ENCODE results near the gene C19orf81.

DNA sequence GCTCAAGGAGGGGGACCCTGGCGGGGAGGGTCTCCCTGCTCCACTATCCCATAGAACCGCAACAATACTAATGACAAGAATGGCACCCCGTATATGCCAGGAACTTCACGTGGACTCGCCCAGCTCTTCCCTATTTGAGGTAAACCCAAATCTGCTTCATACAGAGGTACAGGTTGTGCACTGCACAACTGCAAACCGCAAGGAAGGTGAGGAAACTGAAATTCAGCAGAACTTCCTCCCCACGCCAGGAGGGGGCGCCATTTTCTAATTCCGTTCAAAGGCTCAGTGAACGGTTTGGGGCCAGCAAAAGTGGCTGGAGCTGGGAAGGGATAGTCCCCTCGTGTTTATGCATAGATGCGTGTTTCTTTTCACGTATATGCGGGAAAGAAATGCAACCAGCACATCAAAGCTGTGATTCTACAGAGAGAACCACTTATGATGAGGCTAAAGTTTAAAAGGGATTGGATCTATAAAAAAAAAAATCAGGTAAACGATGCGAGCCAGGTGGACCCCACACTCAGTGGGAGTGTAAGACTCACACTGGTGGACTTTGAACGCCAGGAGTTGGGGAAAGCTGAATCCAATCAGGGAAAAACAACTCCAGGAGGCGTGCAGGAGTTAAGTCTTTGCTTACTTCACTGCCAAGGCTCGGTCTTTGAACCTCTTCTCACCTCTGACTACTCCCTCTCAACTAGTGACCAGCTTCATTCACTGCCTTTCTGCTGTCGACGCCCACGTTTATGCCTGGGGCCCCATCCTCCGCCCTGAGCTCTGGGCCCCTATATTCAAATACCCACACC, 20.3 kb downstream of the C19orf81 start:
- TF ChIP-seq EZH2 (IDR thresholded peaks at IDR 0.05; ENCODE audit: borderline replicate concordance, low read depth, low read length, severe bottlenecking) (no peak), POLR2AphosphoS5 (IDR thresholded peaks at IDR 0.05; ENCODE audit: insufficient read depth, low read depth, low read length) (no peak), MYC (IDR thresholded peaks at IDR 0.05; ENCODE audit: low read depth, low read length) (no peak), POLR2A (IDR thresholded peaks at IDR 0.05; ENCODE audit: low read depth, low read length) (no peak), FOS (IDR thresholded peaks at IDR 0.05; ENCODE audit: borderline replicate concordance, insufficient read depth, low read length) (no peak), JUN (IDR thresholded peaks at IDR 0.05; ENCODE audit: borderline replicate concordance, insufficient read depth, insufficient read length, low read depth) (no peak)
- TF ChIP-seq, protein P1, sequence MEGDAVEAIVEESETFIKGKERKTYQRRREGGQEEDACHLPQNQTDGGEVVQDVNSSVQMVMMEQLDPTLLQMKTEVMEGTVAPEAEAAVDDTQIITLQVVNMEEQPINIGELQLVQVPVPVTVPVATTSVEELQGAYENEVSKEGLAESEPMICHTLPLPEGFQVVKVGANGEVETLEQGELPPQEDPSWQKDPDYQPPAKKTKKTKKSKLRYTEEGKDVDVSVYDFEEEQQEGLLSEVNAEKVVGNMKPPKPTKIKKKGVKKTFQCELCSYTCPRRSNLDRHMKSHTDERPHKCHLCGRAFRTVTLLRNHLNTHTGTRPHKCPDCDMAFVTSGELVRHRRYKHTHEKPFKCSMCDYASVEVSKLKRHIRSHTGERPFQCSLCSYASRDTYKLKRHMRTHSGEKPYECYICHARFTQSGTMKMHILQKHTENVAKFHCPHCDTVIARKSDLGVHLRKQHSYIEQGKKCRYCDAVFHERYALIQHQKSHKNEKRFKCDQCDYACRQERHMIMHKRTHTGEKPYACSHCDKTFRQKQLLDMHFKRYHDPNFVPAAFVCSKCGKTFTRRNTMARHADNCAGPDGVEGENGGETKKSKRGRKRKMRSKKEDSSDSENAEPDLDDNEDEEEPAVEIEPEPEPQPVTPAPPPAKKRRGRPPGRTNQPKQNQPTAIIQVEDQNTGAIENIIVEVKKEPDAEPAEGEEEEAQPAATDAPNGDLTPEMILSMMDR (IDR thresholded peaks at IDR 0.05; ENCODE audit: extremely low read depth in 1 of 2, insufficient read depth in 1 of 2, low read depth in 1 of 2, low read length in 2 of 2) = peak; percentile 75 to 76
- TF ChIP-seq, protein P2, sequence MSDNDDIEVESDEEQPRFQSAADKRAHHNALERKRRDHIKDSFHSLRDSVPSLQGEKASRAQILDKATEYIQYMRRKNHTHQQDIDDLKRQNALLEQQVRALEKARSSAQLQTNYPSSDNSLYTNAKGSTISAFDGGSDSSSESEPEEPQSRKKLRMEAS (IDR thresholded peaks at IDR 0.05; ENCODE audit: insufficient read depth, insufficient read length) = no peak

All from endothelial cell of umbilical vein (primary cell).